K562 (cell line): ENCODE data around the gene FGF16. TPM values are rescaled to one million over a fixed set of nuclear protein-coding genes. Genes with fewer than 3 reads are reported as not detected.
"Not testable (repeated sequence)": the region's sequence is repeated elsewhere in the genome, so short reads cannot be mapped to it uniquely, and the experiment has no call there.

Experiments used
- ATAC-seq: fragments of 200-7000 bp; cut with Tn5 transposase; 3 replicates; pipeline ENCODE4 v1.9.1; 2020; ENCODE audit warnings: moderate library complexity
- BruUV-seq: library from RNA; stranded (reverse); fragments of 400-500 nt; replicated peaks from 2 replicates; lab custom pipeline; 2021; lab: Mats Ljungman, UMichigan
- CTCF ChIA-PET: fragments of 300-600 bp; formaldehyde crosslinking; extraction: SDS; loops from one replicate; lab custom pipeline; 2021; ENCODE audit warnings: low intra/inter-chr PET ratio; lab: Yijun Ruan, JAX
- POLR2A ChIA-PET: fragments of 300-600, 350-650 bp; sonication (Branson Sonifier 250); formaldehyde crosslinking; extraction: SDS; loops from one replicate; lab custom pipeline; 2021; ENCODE audit warnings: antibody characterized with exemption, inconsistent platforms; lab: Yijun Ruan, JAX
- DNase-seq, 4 experiments: peaks; one replicate each; pipeline versions ENCODE4 v3.0.0 to v3.0.0-alpha.2; 2011 to 2018; ENCODE audit warnings: low spot score in 3 of 4, mixed read lengths in 3 of 4; ENCODE audit errors: extremely low read depth in 1 of 4
- FAIRE-seq: peaks from 2 replicates; lab custom pipeline; 2011; peaks lifted over from hg19 to GRCh38; lab: Jason Lieb, UNC
- H2AFZ ChIP-seq: 2 replicates; pipeline ENCODE4 v1.6.0; 2011; ENCODE audit warnings: low read depth, low read length, control low read depth, inconsistent platforms
- H3K27ac ChIP-seq: fragments of 200-600 bp; 3 replicates; pipeline ENCODE4 v1.8.0; 2011; ENCODE audit warnings: low read depth, mild to moderate bottlenecking, control low read depth, inconsistent platforms, low read length, moderate library complexity, mixed read lengths; ENCODE audit errors: extremely low read depth
- H3K27me3 ChIP-seq, 2 experiments: fragments of 300-600 bp in 1 of 2; 2 replicates in 1 of 2; 3 replicates in 1 of 2; pipeline versions ENCODE4 v1.6.0 to v1.8.0; 2011; ENCODE audit warnings: inconsistent platforms in 2 of 2, low read length in 2 of 2, mild to moderate bottlenecking in 1 of 2, mixed read lengths in 1 of 2, moderate library complexity in 1 of 2; ENCODE audit not compliant: control insufficient read depth in 2 of 2, insufficient read depth in 2 of 2
- H3K36me3 ChIP-seq: fragments of 300-600 bp; 3 replicates; pipeline ENCODE4 v1.8.0; 2011; ENCODE audit warnings: mild to moderate bottlenecking, low read length, inconsistent platforms; ENCODE audit not compliant: control insufficient read depth, insufficient read depth
- H3K4me1 ChIP-seq, 2 experiments: fragments of 200-600 bp in 1 of 2; replicated peaks in 1 of 2; 2 replicates in 1 of 2; 3 replicates in 1 of 2; pipeline versions ENCODE4 v1.5.1 to v1.8.0; 2011; ENCODE audit warnings: inconsistent platforms in 2 of 2, low read length in 2 of 2, mild to moderate bottlenecking in 1 of 2, mixed read lengths in 1 of 2, moderate library complexity in 1 of 2; ENCODE audit not compliant: control insufficient read depth in 2 of 2, insufficient read depth in 2 of 2
- H3K4me2 ChIP-seq: 2 replicates; pipeline ENCODE4 v1.6.1; 2011; ENCODE audit warnings: low read length, control low read depth, inconsistent platforms, mixed read lengths; ENCODE audit not compliant: insufficient read depth
- H3K4me3 ChIP-seq: fragments of 200-600 bp; sonication (generic), shearing (Covaris generic); 2 replicates; pipeline ENCODE4 v1.5.1; 2016; ENCODE audit warnings: control low read depth, inconsistent platforms
- H3K79me2 ChIP-seq: fragments of 200-600 bp; 3 replicates; pipeline ENCODE4 v1.8.0; 2011; ENCODE audit warnings: low read length, inconsistent platforms; ENCODE audit not compliant: control insufficient read depth, insufficient read depth
- H3K9ac ChIP-seq, 2 experiments: 2 replicates each; pipeline versions ENCODE4 v1.6.0 to v1.6.1; 2011; ENCODE audit warnings: low read depth in 2 of 2, low read length in 2 of 2, control low read depth in 1 of 2, inconsistent platforms in 1 of 2, mild to moderate bottlenecking in 1 of 2, mixed read lengths in 1 of 2; ENCODE audit not compliant: insufficient read depth in 1 of 2
- H3K9me1 ChIP-seq: one replicate; pipeline ENCODE4 v1.6.0; 2011; ENCODE audit warnings: inconsistent platforms, mild to moderate bottlenecking, low read length, moderate library complexity; ENCODE audit not compliant: control insufficient read depth, insufficient read depth
- H3K9me3 ChIP-seq: replicated peaks from 2 replicates; pipeline ENCODE4 v1.5.1; 2011; ENCODE audit warnings: low read depth, low read length, inconsistent platforms; ENCODE audit not compliant: control insufficient read depth, insufficient read depth
- H4K20me1 ChIP-seq: replicated peaks from 2 replicates; pipeline ENCODE4 v1.6.1; 2011; ENCODE audit warnings: low read length, inconsistent platforms, mixed read lengths; ENCODE audit not compliant: control insufficient read depth, insufficient read depth
- JUN ChIP-seq, 2 experiments: sonication (generic) in 1 of 2; formaldehyde crosslinking in 1 of 2; IDR thresholded peaks; 2 replicates each; pipeline versions ENCODE4 v1.6.1 to v1.8.0; 2012 to 2022; ENCODE audit warnings: borderline replicate concordance in 2 of 2, mild to moderate bottlenecking in 2 of 2, improper control_type of control experiment in 1 of 2, low read depth in 1 of 2, low read length in 1 of 2, missing genetic modification reagents in 1 of 2
- WHSC1 ChIP-seq: IDR thresholded peaks from one replicate; pipeline ENCODE4 v1.6.1; 2012; ENCODE audit warnings: low read length, control low read depth, inconsistent platforms
- ZNF146 ChIP-seq: IDR thresholded peaks from one replicate; pipeline ENCODE4 v1.6.1; 2018; ENCODE audit warnings: missing compliant biosample characterization; ENCODE audit not compliant: unreplicated experiment
- WGBS: fragments of 100-300 bp; shearing (Covaris generic); methylation state at CpG from one replicate; pipeline ENCODE4 v1.1.6; 2016; ENCODE audit warnings: low coverage, mixed read lengths; ENCODE audit not compliant: insufficient coverage; ENCODE audit errors: missing lambda C conversion rate; 5-methylcytosine and 5-hydroxymethylcytosine counted together
- in situ Hi-C: fragments of 300-500 bp; cut with MboI; formaldehyde crosslinking; loops from 4 replicates; pipeline ENCODE4 v1.15.0; 2018; ENCODE audit warnings: inconsistent platforms, mixed read lengths
- intact Hi-C: fragments of 100-400 bp; cut with micrococcal nuclease; formaldehyde crosslinking; loops from 2 replicates; pipeline ENCODE4 v1.14.2; 2022
- polyA plus RNA-seq, 8 experiments: library from polyadenylated mRNA; depleted of rRNA in 4 of 8; stranded (reverse) in 5 of 8; unstranded in 3 of 8; fragments of >200 nt; fragmentation: Nextera tagmentation in 2 of 8; fragmentation: Illumina TruSeq in 1 of 8; extraction: Ambion mirVana in 2 of 8; extraction: Trizol in 1 of 8; gene quantifications; 2 replicates each; pipeline versions ENCODE4 v1.2.1 to v1.2.3, GENCODE V29; 2011 to 2014; ENCODE audit warnings: inconsistent platforms in 1 of 8, missing spikeins in 1 of 8
- total RNA-seq, 7 experiments: library from RNA; depleted of rRNA in 6 of 7; stranded (reverse); fragments of >200 nt in 6 of 7; fragmentation: Illumina TruSeq in 2 of 7; extraction: Trizol in 2 of 7; gene quantifications; 2 replicates each; pipeline versions ENCODE4 v1.2.1 to v1.2.3, GENCODE V29; 2011 to 2021; ENCODE audit warnings: low replicate concordance in 1 of 7

The FGF16 gene
- total and polyA plus RNA-seq, 9 of the 15 experiments (the other 6 are each of a cell fraction or from before 2014, with no cell fraction given): not detected

- TF ChIP-seq JUN (IDR thresholded peaks at IDR 0.05; ENCODE audit: borderline replicate concordance, low read depth, low read length) (no peak), JUN (CRISPR knock-in tag; IDR thresholded peaks at IDR 0.05; ENCODE audit: borderline replicate concordance) (no peak), WHSC1 (no peak)
Measured at GRCh38 chrX:77493677-77494553, 46.7 kb downstream of the FGF16 start (continued).

GRCh38 chrX:77500164-77500563, 53.0 kb downstream of the FGF16 start:
- not testable (repeated sequence) for BruUV-seq

More at GRCh38 chrX:77500164-77500563, 53.0 kb downstream of the FGF16 start:
- intact Hi-C loops, H3K4me2 ChIP-seq, DNase-seq, H4K20me1 ChIP-seq, H3K79me2 ChIP-seq, CTCF ChIA-PET, H3K4me3 ChIP-seq, H3K27me3 ChIP-seq, H3K9me1 ChIP-seq, in situ Hi-C loops, H2AFZ ChIP-seq, H3K9me3 ChIP-seq, H3K9ac ChIP-seq, FAIRE-seq, H3K27ac ChIP-seq, POLR2A ChIA-PET, H3K4me1 ChIP-seq, H3K36me3 ChIP-seq, ATAC-seq: not testable (repeated sequence)
- WGBS: 5% methylated on average over 1 of the region's 1 CpG
- peak; percentile 6 for TF ChIP-seq ZNF146
